ENCODE measurements around the gene MRPS31.
"Not testable (repeated sequence)": the region's sequence is repeated elsewhere in the genome, so short reads cannot be mapped to it uniquely, and the experiment has no call there.

The MRPS31 gene

DNA sequence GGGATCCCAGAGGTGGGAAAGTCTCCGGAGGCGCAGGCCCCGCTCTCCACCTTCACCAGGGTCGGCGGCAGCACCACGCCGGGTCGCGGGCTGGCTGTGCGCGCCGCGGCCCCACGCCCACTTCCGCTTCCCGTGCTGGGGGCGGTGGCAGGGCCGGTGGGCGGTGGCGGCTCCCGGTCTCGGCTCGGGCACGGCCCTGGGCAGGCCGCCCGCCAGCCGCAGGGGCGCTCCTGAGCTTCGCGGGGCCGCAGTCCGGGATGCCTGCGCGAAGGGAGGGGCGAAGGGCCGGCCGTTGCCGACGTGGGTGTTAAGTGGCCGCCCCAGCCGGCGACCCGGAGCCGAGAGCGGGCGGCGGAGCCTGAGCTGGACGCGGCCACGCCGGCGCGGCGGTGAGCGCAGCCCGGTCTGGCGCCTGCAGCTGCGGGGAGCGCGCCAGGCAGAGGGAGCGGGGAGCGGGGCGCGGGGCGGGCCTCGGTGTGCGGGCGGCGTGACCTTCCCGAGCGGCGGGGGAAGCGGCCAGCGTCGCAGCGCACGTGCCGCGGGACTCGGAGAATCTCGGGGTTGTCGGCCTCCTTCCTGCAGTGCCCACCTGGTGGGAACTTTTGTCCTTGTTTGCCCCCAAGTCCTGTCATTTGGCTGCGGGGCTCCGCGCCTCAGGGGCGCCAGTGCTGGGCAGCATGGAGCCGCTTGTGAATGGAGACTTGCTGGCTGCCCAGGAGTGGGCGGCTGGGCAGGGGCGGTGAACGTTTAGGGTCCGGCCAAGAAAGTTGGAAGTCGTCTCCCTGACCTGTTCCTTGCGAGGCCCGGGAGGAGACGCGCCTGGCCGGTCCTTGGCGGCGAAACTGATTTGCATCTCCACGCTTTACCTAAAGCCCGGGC lies 18.5 kb upstream of the MRPS31 start, which contains the start of gene SLC25A15:
Gene SLC25A15, plus strand, starts transcription at position 337 of the 879 bp plus-strand sequence. CDS start 3,616 bp downstream, outside the sequence.
- peak; percentile 72 to 73 for DNase-seq

DNA sequence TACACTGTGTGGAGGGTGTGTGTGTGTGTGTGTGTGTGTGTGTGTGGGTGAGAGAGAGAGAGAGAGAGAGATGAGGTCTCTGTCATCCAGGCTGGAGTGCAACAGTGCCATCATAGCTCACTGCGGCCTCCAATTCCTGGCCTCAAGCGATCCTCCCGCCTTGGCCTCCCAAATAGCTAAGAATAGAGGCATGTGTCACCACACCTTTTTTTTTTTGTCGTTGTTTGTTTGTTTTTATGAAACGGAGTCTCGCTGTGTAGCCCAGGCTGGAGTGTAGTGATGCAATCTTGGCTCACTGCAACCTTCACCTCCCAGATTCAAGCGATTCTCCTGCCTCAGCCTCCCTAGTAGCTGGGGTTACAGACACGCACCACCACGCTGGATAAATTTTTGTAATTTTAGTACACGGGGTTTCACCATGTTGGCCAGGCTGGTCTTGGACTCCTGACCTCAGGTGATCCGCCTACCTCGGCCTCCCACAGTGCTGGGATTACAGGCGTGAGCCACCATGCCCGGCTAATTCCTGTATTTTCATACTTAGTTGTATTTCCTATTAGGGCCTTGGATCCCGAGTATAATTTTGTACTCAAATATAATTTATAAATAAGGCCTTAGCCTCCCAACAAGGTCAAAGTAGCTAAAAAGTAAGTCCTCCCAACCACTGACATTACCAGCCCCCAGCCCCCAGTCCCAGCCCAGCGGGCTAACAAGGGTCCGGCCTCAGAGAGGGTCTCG lies 17.7 kb upstream of the MRPS31 start:
- DNase-seq = not testable (repeated sequence)

DNA sequence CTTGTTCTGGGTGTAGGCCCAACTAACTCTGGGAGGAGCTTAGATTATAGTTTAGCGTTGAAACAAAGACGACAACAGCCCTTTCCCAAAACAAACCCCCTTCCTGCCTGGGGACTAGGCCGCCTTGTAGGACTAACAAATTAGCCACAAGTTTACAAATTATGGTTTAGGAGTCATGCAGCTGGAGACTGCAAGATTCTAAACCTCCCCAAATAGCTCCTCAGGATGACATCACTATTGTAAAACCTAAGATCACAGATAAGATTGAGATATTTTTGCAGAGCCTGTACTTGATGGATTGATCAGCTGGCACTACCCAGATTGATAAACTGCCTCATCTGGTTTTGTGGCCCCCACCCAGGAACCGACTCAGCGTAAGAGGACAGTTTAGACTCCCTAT lies 16.1 kb upstream of the MRPS31 start:
- no peak for DNase-seq

GRCh38 chr13:40786568-40786996 lies 15.6 kb upstream of the MRPS31 start:
- peak in 1 of 2 donors; percentile 19 for DNase-seq

- no peak for DNase-seq
Measured at GRCh38 chr13:40784540-40784939, 13.6 kb upstream of the MRPS31 start.

GRCh38 chr13:40782971-40783370 lies 12.0 kb upstream of the MRPS31 start:
- DNase-seq = not testable (repeated sequence)

- DNase-seq = peak; percentile 32
Measured at GRCh38 chr13:40781717-40782116, 10.7 kb upstream of the MRPS31 start.

- DNase-seq = no peak
Measured at GRCh38 chr13:40780822-40781401, 9.9 kb upstream of the MRPS31 start.

- DNase-seq = no peak
Measured at GRCh38 chr13:40779796-40780285, 8.9 kb upstream of the MRPS31 start.

GRCh38 chr13:40779049-40779448 lies 8.1 kb upstream of the MRPS31 start:
- no peak for DNase-seq

GRCh38 chr13:40777809-40778175 lies 6.8 kb upstream of the MRPS31 start:
- no peak for DNase-seq

DNA sequence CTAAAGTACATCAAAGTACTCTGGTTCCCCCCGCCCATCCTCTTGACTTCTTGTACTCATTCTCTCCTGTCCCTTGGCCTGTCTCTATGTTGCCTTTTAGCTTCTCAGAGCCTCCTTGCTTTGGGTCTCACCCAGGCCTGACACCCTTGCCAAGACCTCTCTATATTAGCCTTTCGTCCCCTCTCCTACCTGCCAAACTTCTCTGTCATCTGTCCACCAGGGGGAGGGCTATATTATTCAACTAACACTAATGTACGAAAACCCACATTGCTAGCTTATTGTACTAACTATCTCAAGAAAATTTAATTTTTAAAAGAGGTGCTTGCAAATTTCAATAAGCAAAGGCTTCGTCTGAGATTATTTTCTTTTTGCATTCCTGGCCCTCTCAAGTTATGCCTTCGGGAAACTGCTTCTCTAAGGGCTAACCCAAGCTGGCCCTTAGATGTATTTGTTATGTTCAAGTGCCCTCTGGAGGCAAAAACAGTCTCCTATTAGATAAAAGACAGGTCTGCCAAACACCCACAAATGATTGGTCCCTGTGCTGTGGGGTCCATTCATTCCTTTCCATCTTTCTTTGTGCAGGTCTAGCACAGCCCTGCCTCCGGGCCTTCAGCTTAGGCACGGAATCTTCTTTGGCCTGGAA lies 6.3 kb upstream of the MRPS31 start:
- DNase-seq = peak; percentile 35 to 69

GRCh38 chr13:40776681-40777165 lies 5.7 kb upstream of the MRPS31 start:
- DNase-seq = peak; percentile 6 to 29

DNA sequence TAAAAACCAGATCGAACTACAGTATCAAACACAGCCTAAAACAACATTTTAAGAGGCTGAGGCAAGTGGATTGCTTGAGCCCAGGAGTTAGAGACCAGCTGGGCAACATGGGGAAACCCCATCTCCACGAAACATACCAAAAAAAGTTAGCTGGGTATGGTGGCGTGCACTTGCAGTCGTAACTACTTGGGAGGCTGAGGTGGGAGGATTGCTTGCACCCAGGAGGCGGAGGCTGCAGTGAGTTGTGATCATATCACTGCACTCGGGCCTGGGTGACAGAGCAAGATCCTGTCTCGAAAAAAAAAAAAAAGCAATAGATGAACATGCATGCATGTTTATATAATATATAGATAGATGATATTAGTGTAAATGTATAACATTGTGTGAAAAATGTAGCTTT lies 5.2 kb upstream of the MRPS31 start:
- no peak for DNase-seq

- no peak for DNase-seq
Measured at GRCh38 chr13:40774672-40775071, 3.7 kb upstream of the MRPS31 start.

- no peak for DNase-seq
Measured at GRCh38 chr13:40772765-40773473, 1.9 kb upstream of the MRPS31 start.

DNA sequence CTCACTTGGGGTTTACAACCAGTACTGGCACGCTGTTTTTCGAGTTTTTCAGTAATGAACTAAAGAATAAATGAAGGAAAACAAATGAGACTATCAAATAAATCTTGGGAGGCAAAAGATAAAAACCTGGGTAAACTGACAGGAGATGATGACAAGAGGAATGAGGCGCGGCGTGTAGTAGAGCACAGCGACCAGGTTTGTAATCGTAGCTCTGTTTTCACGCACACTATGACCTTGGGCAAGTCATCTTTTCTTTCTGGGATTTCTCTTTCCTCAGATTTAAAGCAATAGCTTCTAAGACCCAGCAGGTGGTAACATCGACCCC lies 419 bp downstream of the MRPS31 start:
- DNase-seq = no peak

- no peak for DNase-seq
Measured at GRCh38 chr13:40769970-40770369, 1.0 kb downstream of the MRPS31 start.

GRCh38 chr13:40765602-40766001 lies 5.4 kb downstream of the MRPS31 start:
- no peak for DNase-seq

DNA sequence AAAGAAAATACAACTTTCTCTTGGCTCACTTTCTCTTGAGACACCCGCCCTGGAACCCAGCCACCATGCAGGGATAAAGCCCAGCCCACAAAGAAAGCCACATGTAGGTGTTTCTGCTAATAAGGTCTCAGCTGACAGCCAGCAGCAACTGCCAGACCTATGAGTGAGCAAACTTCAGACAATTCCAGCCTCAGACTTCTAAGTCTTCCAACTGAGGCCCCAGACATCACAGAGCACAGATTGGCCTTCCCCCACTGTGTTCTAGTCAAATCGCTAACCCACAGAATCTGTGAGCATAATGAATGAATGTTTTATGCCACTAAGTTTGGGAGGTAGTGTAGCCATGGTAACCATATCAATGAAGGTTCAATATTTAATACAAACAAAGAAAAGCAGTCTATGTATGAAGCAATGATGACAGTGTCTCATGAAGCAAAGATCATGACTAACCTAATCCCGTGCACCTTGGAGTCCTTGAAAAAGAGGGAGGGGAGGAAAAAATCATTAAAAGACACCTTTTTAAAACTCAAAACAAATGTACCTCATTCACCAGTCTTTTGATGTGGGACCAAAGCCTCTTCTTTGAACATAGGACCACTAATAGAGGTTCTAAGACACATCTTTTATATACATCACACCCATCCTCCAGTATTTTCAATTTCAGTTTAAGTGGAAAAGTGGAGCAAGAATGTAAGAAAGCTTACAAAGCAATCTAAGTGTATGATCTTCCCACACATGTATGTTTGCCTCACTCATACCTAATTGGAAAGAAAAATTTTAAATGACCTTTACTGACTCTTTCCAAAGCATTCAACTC lies 6.2 kb downstream of the MRPS31 start:
- no peak for DNase-seq

GRCh38 chr13:40762849-40763248 lies 8.1 kb downstream of the MRPS31 start:
- DNase-seq = no peak
